Stimulated activated naive CD4-positive, alpha-beta T cell treated with Interleukin-2 at 50 U/mL for 16 hours (primary cell): ENCODE results near the gene IKZF3.
"Not testable (repeated sequence)": the region's sequence is repeated elsewhere in the genome, so short reads cannot be mapped to it uniquely, and the experiment has no call there.

Experiments
- DNase-seq: peaks from one replicate; lab custom pipeline; 2025; lab: John Stamatoyannopoulos, UW

The IKZF3 gene

DNA sequence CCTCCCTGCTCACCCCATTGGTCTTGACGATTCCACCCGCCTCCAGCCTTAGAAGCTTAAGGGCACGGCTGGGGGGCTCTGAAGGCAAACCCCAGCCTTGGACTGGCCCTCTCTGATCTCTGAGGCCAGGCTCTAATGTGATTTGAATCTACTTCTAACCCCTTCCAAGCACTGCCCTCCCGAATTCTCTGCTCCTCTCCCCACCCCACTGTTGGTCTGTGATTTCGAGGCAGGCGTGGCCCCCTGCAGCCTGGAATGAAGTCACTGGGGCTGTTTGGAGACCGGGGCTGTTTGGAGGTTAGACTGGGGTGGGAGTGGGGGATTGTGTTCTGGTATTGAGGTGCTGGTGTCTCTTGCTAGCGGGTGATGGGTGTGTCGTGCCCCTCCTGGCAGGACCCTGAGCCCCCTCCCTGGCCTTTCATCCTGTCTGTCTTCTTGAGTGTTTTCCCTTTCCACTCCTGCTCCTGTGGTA, 124.2 kb downstream of the IKZF3 start:
- no peak for DNase-seq

DNA sequence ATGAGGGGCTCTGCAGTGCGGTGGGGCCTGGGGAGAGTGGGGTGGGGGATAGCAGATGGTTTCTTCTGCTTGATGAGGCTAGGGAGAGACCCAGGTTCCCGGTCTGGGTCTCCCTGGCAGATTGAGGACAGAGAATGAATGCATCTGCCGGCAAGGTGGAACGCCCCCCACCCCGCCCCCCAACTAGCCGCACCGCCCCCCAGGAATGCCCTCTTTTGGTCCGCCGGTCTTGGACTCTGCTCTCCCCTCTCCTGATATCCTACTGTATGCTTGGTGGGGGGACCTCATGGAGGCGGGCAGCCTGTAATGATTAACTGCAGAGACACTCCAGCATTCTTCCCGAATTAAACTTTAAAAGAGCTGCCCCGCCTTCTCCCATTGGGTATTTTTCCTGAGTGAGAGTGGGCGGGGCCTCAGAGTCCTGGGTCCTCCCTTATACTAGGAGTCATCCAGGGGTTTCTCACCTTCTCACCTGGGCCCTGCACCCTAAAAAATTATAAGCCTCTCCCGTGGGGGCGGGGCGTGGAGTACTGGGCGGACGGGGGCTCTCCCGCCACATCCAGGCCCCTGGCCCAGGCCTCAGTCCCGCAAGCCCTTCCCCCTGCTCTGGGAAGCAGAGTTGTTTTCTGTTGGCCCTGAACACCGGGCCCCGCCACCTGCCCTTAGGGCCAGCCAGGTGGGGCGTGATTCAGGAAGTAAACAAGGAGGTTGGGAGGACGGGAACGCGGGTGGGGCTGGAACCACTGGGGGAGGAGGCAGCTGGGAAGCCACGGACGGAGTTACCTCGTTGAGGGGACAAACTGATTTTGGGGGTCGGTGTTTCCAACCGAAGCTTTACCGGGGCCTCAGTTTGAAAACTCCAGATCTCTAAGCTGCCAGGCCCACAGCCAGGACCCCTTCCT, 124.9 kb downstream of the IKZF3 start:
- DNase-seq = no peak

DNA sequence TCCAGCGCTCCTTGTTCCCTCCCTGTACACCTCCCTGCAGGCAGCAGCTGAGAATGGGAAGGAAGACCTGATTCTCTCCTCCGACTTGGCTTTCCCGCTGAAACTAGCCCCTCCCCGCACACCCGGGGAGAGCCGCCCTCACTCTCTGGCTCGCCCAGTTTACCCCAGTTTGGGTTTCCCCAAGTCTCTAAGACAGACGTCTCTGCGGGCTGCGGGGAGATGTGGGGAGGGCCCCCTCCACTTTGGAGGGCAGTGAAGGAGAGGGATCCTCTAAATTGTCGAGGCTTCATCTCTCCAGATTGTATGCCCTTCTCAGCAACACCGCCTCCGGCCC, 125.6 kb downstream of the IKZF3 start:
- DNase-seq = peak; percentile 26

DNA sequence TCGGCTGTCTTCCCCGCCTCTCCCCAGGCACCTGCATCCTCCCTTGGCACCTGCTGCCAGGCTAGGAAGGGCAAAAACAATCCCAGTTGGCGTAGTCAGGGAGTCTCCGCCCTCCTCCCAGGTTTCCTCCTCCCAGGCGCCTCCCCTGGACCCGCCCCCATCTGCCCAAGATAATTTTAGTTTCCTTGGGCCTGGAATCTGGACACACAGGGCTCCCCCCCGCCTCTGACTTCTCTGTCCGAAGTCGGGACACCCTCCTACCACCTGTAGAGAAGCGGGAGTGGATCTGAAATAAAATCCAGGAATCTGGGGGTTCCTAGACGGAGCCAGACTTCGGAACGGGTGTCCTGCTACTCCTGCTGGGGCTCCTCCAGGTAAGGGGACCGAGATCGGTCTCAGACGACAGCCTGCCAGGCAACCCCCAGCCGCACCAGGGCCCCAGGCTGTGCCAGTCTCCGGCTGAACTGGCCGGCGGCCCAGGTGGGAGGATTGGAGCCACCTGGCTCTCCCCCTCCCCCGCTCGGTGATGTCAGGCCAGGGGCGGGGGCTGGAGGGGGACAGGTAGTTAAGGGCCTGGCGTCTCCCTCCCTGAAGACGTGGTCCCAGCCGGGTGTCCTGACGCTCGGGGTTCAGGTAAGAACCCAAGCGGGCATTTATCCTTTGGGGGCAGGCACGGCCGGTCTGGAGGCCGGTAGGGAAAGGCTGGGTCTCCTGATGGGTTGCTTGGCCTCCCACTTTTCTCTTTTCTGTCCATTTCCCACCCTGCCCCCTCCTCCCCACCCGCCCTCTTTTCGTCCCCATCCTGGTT, 126.1 kb downstream of the IKZF3 start, which contains the start of gene GRB7:
GRB7 (plus strand) TSS at position 179 of the 808 bp plus-strand sequence. CDS start 4,364 bp downstream, outside the sequence.
- DNase-seq = no peak

DNA sequence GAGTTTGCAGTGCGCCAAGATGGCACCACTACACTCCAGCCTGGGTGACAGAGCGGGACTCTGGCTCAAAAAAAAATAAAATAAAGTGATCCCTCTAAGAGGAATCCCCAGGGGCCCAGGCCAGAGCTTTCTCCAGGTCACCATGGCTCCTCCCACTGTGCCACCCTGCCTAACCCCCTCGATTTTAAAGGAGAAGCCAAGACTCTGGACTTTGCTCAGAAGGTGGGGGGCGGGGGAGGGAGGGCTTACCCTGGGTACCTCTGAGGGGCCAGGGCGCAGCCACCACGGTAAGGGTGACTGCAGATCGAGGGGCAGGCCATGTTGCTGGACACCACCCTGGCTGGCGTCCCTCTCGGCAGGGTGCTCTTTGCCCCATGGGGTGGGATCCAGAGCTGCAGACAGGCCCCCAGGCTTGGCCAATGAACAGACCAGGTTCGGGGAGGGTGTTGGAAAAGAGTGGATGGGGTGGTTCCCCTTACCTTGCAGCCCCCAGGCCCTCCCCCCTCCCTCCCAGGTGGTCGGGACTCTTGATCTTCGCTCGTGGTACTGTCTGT, 126.8 kb downstream of the IKZF3 start:
- no peak for DNase-seq

DNA sequence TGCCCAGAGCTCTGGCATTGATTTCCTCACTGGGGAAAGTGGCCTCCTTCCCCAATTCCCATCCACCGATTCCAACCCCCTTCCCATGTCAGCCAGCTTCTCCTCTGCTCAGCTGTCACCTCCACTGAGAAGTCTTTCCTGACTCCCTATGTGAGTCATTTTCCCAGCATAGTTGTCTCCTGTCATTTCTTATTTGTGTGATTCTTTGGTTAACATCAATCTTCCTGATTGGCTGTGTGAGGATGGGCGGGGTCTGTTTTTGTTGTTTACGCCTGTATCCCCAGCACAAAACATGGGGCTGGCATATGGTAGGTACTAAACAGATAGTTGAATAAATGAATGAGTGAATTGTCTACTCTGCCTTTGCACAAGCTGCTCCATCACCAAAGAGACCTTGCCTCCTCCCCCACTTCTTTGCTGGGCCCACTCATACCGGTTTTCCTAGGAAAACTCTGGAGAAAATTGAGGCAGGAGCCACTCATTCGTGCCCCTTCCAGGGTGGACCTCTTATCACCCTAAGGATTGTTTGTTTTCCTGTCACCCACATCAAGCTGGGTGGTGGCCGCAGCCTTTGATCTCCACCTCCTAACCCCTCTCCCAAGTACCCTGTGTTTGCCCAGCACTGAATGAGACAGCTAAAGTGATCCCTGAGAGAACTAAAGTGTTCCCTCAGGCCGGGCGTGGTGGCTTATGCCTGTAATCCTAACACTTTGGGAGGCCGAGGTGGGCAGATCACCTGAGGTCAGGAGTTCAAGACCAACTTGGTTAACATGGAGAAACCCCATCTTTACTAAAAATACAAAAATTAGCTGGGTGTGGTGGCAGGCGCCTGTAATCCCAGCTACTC, 127.6 kb downstream of the IKZF3 start:
- no peak for DNase-seq

DNA sequence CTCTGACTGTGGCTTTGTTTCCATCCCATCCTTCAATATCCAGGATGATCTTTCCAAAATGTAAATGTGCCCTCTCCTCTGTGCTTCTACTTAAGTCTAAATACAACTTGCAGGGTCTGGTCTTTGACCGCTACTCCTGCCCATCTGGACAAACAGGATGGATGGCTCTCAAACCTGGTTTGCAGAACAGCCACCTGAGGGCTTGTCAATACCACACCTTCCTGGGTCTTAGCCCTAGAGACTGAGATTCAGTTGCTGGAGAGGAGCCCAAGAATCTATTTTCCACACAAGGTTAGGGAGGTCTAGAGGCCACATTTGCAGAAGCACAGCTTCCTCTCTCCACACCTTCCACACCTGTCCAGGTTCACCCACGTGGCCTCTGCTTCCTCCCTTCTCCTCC, 128.2 kb downstream of the IKZF3 start:
- DNase-seq = no peak

DNA sequence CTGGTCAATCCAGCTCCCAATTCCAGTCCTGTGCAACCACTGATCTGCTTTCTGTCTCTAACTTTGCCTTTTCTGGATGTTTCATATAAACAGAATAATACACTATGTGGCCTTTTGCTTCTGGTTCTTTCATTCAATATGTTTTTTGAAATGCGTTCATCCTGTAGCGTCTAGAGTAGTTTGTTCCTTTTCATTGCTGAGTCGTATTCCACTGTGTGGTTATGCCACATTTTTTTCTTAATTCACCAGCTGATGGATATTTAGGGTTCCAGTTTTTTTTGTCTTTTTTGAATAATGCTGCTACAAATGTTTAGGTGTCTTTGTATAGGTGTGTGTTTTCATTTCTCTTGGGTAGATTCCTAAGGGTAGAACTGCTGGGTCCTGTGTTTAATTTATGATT, 131.5 kb downstream of the IKZF3 start:
- no peak for DNase-seq

DNA sequence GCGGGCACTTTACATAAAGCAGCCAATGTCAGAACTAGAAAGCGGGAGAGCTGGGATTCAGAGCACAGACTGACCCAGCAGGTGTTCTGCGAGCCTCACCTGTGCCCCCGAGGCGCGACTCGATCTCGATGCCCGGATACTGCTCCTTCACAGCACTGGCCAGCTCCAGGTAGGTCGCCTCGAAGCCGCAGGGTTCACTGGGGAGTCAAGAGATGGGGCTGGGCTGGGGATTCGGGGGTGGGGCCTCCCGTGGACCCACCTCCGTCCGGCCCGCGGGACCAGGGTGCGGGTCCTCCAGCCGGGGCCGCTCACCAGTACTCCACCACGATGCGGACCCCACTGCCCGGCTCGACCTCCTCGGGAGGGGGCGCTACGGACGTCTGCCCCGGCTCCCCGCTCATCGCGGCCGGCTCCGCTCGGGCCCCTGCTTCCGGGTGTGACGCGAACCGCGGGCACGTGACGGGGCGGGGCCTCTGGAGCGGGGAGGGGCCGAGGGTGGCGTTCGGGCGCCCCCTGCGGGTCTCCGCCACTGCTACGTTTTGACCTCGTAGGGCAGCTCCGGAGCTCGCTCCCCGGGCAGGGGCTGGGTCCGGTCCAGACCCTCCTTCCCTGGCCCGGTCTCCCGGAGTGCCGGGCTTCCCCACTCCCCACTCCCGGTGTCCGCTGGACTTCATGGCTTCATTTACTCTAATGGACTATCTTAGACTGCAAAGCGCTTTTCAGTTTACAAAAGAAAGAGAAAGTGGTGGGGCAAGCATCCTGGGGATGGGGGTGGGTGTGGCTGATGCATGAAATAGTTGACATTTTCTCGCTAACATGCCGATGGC, 133.8 kb downstream of the IKZF3 start, which contains the start of gene MIEN1:
MIEN1 (minus strand) TSS at position 438 of the 827 bp plus-strand sequence; CDS start at position 401, 37 bp downstream.
- peak; percentile 88 for DNase-seq

DNA sequence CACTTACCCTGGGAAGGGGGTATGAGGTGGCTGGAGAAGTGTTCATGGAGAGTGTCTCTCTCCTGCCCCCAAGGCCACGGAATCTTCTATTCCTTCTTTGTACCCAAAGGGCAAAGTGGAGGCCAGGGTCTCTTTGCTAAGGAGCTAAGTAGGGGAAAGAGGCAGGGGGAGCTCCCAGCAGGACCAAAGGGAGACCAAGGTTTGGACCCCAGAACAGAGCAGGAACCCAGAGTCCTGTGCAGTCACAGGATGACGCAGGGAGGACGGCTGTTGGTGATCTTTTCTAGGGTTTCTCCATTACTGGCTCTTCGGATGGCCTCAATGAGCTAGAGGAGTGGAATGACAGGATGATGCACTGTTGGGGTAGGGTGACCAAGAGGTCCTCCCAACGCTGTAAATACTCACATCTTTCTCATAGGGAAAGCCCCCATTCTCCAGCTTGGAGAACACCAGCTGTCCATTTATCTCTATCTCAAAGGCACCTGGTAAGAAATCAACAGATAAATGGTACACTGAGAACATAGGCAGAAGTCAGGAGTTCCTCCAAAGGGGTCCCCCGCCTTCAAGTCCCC, 134.7 kb downstream of the IKZF3 start:
- no peak for DNase-seq

DNA sequence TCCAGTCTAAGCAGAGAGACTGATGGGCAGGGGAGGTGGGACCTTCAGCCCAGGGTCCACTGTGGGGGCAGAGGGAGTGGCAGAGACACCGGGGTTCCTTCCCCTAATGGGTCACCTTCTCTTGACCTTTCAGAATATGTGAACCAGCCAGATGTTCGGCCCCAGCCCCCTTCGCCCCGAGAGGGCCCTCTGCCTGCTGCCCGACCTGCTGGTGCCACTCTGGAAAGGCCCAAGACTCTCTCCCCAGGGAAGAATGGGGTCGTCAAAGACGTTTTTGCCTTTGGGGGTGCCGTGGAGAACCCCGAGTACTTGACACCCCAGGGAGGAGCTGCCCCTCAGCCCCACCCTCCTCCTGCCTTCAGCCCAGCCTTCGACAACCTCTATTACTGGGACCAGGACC, 136.6 kb downstream of the IKZF3 start:
- DNase-seq = no peak

DNA sequence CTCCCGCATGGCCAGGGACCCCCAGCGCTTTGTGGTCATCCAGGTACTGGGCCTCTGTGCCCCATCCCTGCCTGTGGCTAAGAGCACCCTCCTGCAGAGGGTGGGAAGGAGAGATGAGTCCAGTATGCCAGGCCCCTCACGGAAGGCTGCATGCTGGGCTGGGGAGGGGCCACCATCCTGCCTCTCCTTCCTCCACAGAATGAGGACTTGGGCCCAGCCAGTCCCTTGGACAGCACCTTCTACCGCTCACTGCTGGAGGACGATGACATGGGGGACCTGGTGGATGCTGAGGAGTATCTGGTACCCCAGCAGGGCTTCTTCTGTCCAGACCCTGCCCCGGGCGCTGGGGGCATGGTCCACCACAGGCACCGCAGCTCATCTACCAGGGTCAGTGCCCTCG, 137.5 kb downstream of the IKZF3 start:
- no peak for DNase-seq

DNA sequence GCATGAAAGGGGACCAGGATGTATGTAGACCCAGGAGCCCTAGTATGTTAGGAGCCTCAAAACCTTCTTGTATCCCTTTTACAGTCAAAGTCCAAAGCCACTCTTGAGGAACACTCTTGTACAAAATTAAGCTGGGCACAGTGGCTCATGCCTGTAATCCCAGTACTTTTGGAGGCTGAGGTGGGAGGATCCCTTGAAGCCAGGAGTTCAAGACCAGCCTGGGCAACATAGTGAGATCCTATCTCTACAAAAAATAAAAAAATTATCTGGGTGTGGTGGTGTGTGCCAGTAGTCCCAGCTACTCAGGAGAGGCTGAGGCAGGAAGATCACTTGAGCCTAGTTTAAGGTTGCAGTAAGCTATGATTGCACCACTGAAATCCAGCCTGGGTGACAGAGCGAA, 138.2 kb downstream of the IKZF3 start:
- not testable (repeated sequence) for DNase-seq

DNA sequence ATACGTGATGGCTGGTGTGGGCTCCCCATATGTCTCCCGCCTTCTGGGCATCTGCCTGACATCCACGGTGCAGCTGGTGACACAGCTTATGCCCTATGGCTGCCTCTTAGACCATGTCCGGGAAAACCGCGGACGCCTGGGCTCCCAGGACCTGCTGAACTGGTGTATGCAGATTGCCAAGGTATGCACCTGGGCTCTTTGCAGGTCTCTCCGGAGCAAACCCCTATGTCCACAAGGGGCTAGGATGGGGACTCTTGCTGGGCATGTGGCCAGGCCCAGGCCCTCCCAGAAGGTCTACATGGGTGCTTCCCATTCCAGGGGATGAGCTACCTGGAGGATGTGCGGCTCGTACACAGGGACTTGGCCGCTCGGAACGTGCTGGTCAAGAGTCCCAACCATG, 139.4 kb downstream of the IKZF3 start:
- DNase-seq = no peak

DNA sequence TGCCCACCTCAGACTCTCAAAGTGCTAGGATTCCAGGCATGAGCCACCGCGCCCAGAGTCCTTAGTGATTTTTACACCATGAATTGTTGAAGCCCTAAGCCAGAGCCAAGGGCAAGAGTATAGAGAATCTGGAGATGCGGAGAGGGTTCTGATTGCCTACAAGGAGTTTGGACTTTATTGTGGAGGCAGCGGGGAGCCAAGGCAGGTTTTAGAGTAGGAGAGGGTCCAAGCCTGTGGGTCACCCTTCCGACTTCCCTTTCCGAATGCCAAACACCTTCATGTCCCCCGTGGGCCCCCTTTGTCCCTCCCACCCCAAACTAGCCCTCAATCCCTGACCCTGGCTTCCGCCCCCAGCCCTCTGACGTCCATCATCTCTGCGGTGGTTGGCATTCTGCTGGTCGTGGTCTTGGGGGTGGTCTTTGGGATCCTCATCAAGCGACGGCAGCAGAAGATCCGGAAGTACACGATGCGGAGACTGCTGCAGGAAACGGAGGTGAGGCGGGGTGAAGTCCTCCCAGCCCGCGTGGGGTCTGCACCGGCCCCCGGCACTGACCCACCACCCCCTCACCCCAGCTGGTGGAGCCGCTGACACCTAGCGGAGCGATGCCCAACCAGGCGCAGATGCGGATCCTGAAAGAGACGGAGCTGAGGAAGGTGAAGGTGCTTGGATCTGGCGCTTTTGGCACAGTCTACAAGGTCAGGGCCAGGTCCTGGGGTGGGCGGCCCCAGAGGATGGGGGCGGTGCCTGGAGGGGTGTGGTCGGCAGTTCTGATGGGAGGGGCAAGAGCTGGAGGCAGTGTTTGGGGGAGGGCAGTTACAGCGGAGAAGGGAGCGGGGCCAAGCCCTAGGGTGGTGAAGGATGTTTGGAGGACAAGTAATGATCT, 140.9 kb downstream of the IKZF3 start:
- DNase-seq = no peak

DNA sequence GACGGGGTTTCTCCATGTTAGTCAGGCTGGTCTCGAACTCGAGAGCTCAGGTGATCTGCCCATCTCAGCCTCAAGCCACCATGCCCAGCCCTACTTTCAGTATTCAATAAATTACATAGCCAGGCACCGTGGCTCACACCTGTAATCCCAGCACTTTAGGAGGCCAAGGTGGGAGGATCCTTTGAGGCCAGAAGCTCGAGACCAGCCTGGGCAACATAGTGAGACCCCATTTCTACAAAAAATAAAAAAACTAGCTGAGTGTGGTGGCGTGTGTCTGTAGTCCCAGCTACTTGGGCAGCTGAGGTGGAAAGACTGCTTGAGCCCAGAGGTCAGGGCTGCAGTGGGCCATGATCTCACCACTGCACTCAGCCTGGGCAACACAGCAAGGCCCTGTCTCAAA, 142.0 kb downstream of the IKZF3 start:
- DNase-seq = no peak

DNA sequence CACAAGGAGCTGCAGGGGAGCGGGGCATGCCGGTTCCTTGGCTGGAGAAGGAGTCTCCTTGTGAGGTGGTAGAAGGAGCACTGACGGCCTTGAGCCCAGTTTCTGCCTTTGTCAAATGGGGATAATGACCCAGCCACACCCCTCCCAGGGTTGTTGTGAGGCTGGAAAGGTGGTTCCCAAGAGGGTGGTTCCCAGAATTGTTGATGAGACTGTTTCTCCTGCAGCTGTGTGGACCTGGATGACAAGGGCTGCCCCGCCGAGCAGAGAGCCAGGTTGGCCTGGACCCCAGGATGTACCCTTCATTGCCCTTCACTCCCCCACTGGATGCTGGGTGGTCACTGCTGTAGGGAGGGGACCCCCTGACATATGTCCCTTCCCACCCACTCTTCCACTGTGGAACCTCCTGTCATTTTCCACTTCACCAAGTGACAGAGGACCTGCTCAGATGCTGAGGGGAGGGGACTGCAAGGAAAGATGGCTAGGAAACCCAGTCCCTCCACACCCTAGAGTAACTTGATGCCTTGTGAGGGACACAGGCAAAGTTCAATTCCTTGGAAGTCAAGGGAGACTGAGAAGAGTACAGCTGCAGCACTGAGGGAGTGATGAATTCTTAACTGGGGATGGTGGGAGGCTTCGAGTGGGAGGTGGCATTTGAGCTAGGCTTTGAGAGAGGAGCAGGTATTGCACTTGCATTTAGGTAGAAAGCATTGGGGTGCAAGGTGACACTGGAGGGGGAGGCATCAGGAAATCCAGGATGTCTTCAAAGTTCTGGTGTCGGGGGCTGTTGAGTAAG, 144.4 kb downstream of the IKZF3 start:
- DNase-seq = no peak

DNA sequence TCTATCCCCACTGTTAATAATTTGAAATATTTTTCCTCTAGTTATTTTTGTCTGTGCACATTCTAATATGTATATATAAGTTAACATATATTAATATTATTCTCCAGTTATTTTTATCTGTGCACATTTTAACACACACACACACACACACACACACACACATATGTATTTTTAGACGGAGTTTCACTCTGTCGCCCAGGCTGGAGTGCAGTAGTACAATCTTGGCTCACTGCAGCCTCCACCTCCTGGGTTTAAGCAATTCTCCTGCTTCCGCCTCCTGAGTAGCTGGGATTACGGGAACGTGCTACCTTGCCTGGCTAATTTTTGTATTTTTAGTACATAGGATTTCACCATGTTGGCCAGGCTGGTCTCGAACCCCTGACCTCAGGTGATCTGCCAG, 146.5 kb downstream of the IKZF3 start:
- DNase-seq = no peak
